AG08396 (cell line): ENCODE data around the gene XRN2.

ENCODE experiments used
- DNase-seq: peaks from one replicate; pipeline ENCODE4 v3.0.0; 2012; ENCODE audit warnings: low spot score, mixed read lengths

The XRN2 gene

DNA sequence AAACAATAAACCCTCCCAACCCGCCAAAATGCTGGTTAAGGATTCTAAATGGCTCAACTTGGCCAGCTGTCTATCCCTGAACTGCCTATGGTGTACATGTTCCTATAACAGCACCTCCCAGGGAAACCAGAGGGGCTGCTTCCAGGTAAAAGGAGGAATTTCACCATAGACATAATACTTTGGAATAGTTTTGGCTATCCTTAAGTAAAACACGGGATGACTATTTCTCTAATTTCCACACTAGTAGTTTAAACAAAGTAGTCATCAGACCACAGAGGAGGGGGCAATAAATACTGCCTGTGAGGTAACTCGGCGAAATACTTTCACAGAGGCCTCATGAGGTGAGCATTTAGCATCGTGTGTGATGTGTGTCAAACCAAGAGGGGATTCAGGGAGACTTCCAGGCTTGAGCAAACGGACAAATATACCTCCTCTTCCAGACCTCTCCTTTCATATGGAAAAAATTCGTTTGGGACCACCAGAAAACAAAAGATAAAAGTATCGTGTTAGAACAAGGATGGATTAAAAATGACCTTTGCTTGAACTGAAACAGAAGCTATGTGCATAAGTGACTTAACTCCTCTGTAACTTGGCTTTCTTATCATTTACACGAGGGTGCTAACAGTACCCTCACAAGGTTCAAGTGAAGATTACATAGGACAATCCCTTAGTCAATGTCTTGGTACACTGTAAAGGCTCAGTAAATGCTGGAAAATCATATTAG lies 1.0 kb upstream of the XRN2 start:
- DNase-seq, result no peak

DNA sequence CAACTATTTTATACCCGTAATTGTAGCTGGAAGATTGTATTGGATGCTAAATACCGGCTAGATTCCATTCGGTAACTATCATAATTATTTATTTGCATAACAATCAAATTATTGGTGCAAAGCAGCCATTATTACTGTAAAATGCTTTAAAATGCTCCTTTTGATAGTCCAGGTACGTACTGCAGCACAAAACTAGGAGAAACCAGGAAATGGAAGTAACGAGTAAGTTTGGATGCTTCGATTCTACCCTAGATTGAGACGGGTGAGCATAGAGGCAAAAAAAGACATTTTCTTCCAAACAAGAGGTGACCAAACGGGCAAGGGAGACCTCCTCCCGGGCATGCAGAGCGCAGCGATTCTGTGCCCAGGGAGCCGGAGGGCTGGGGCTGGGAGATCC lies 469 bp upstream of the XRN2 start:
- DNase-seq, result no peak

DNA sequence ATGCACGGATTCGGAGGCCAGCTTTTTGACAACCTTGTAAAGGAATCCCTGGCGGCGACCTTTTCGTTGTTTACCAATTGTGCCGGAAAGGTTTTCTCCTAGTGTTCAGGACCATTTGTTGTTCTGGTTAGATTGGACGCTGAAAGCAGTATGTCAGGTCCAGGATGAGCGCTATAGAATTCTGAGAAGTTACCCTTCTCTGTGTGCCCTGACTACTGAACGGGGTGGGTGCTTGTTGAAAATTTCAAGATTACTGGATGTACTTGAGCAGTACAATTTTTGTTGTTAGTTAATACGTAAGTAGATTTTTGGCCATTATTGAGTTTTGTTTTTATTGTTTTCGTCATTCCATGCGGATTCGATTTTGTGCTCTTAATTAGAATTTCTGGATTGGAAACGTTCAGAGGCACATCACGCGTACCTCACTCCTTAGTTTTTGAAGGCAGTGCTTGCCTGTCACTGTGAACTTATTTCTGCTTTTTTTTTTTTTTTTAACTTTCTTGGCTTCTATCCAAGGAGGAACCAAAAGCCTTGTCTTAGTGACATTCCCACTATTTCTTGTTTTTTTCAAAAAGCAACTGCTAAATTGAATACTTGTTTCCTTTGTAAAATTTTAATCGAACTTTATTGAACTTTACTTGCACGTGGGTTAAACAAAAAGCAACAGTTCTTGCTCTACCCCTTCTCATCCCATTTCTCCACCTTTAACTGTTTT lies 898 bp downstream of the XRN2 start:
- DNase-seq, result no peak

DNA sequence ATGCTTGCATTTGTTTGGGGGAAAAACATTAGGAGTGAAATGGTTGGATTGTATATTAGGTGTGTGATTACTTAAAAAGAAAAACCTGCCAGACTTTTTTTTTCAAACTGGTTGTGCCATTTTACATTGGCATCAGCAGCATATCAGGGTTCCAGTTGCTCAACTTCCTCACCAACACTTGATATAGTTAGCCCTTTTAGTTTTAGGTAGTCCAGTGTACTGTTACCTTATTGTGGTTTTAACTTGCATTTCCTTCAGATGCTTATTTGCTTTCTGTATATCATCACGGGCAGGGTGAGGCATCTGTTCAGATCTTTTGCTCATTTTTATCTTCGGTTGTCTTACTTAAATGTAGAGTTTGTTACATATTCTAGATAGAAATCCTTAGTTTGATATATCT lies 5.2 kb downstream of the XRN2 start:
- no peak for DNase-seq

DNA sequence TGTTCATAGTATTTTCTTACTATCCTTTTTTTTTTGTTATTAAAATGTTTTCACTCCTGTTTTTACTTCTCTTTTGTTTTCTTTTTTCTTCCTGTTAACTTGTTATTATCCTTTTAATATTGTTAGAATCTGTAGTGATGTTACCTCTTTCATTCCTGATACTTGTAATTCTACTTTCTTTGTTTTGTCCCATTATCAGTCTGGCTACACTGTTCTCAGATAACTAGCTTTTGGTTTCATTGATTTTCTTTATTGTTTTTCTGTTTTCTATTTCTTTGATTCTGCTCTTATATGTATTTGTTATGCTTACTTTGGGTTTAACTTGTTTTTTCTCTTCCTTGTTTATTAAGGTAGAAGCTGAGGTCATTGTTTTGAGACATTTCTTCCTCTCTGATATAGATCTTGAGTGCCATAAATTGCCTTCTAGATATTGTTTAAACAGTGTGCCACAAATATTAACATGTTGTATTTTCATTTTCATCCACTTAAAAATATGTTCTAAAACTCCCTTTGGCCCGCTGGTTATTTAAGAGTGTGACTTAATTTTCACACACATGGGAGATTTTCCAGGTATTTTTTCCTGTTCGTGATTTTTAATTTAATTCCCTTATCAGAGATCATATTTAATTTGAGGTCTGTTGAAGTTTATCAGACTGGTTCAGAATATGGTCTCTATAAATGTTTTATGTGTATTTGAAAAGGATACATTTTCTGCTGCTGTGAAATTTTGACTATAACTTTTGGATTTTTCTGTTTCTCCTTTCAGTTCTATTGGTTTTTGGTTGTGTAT lies 6.7 kb downstream of the XRN2 start:
- no peak for DNase-seq

DNA sequence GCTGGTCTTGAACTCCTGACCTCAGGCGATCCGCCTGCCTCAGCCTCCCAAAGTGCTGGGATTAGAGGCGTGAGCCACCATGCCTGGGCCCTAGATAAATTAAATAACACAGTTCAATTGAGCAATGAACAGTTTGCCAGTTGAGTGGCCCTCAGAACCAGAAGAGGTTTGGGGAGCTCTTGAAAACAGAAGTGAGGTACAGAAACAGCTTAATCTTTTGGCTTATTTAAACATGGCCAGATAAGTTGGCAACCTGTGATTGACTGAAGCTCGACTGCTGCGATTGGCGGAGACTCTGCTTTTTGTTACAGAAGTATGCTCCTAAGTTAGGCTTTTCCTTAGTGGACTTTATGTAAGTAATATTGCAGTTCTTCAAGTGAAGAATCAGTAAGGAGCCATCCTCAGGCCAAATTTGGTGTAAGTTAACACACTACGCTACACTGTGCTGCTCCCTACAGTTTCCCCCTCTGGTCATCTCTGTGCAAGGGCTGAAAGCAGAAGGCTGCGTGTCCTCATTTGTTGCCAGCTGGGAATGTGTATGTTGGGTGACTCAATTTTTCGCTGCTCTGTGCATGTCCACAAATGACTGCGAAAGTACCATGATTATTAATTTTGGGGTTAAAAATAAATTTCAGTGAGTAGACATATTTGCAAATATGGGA lies 9.8 kb downstream of the XRN2 start:
- no peak for DNase-seq

DNA sequence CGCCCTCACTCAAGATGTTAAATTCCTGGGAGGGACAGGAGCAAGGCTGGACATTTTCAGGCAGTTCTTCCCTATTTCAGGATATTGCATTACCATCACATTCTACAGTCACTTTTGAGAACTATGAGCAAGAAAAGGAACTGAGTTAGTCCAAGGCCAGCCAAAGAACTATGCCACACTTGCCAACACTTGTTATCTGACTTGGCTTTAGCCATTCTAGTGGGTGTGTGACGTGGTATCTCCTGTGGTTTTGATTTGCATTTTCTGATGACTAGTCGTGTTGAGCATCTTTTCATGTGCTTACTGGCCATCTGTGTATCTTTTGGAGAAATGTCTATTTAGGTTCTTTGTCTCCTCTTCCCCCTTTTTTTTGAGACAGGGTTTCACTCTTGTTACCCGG lies 12.0 kb downstream of the XRN2 start:
- peak; percentile 26 for DNase-seq

DNA sequence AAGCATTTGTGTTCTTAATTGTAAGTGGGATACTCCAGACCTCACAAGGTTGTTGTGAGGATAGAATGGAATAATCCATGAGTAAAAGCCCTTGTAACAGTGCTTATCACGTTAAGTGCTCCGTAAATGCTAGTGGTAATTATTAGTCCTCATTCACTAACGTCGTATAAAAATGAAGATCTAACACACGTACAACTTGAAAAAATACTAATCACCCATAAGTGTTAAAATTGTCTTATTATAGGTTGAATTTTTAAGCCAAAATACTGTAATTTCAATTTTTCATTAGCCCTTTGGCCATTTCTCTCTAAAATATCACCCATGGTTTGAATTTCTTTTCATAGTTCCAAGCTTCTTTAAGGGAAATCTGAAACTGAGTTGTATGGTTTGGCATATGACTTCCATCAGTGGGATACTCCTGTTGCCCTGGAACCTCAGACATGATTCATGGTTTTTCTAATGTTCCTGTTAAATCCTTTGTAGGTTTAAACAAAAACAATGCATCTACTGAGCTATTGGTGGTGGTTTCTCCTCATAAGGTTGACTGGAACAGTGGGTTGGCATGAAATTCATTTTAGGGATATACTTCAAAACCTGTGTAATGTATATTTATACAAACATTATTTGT lies 19.1 kb downstream of the XRN2 start:
- DNase-seq, result no peak

DNA sequence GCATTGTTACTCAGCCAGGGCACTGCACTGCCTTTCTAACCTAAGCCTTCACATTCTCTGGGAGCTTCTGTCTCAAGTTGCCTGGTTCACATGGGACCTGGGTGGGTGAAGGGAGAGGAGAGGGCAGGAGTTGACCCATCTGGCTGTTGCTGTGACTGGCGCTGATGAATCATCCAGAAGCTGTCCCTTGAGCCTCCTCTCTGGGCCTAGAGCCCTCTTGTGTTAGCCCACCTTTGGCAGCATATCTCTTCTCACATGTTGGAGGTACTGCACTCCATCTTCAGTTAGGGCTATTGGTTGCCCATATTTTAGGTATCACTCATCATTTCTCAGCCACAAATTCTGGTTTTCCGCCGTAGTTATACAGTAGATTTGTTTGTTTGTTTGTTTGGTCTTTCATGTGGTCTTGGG lies 19.8 kb downstream of the XRN2 start:
- no peak for DNase-seq

DNA sequence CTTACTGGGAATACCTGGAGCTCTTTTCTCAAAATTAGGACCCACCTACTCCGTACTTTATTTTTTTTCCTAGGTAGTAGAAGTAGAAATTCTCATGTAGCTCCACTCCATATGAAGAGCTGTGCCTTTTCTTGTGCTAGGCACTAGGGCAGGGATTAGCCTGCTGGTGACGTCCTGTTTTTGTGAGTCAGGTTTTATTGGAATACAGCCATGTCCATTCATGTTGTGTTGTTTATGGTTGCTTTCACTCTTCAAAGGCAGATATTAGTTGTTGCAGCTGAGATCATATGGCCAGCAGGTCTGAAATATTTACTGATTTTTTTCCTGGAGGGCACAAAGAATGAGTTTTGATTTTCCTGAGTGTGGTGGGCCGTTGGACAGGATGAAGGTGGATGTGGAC lies 20.5 kb downstream of the XRN2 start:
- DNase-seq, result peak; percentile 53

DNA sequence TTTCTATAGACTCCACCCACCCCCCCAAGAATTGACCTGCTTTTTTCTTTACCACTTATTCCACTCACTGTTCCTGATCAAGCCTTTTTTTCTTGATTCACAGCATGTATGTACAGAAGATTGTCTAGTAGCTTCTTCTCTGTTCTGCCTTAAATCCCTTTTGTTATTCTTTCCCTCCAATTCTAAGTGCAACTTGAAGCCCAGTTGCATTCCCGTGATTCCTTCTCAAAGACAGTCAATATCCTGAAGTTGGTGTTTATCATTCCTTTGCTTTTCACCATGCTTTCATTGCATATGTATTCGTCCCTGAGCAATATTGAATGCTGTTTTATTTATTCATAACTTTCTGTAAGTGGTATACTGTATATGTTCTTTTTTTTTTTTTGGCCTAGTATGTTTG lies 21.0 kb downstream of the XRN2 start:
- DNase-seq, result no peak

DNA sequence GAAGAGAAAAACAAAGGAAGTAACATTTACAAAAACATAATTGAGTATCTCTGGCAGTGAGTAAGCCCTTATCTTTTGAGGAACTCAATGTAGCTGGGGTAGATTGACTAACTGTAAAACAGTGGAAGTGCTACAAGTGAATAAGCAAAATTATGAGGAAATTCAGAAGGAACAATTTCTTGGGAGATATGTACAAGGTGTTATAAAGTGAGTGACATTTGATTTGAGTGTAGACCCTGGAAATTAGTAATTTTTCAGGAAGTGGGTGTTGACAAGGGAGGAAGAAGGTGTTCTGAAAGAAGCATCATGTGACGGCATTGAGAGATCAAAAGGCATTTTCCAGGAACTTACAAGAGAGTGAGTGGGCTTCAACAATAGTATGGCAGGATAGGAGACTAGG lies 22.2 kb downstream of the XRN2 start:
- no peak for DNase-seq

DNA sequence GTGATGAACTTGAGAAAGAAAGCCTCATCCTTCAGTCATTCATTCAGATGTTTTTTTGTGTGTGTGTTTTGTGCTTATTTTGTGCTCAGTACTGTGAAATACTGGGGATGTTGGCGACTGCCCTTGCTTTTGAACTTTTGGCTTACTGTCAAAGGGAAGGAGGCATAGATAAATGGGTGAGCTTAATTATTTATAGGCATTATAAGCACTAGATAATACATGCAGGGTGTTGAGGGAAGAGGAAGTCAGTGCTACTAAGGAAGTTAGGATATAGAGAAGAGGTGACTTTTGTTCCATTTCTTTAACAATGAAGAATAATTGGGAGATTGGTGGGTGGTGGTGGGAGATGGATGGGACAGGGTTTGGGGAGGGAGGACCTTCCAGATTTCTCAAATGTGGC lies 23.6 kb downstream of the XRN2 start:
- no peak for DNase-seq

DNA sequence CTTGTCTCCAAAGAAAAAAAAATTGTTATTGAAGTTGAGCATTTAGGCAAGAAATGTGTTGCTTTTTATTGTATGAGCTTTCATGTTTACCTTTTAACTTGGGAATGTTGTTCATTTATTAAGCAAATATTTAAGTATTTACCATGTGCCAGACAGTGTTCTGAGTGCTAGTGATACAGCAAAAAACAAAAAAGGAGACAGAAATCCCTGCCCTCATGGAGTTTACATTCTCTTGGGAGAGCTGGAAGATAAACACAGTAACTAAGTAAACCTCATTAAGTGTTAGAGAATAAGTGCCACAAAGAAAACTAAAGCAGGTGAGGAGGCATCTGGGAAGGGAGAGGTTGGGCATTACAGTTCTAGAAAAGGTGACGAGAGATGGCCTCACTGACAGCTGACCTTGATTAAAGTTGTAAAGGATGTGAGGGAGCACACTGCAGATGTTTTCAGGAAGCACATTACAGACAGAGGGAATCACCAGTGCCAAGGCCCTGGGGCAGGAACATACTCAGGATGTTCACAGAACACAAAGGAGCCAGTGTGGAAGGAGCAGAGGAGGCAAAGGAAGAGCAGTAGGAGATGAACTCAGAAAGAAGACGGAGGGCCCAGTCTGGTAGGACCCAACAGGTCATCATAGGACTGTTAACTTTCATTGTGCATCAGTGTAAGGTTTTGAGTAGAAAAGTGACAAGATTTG lies 33.5 kb downstream of the XRN2 start:
- DNase-seq, result no peak

DNA sequence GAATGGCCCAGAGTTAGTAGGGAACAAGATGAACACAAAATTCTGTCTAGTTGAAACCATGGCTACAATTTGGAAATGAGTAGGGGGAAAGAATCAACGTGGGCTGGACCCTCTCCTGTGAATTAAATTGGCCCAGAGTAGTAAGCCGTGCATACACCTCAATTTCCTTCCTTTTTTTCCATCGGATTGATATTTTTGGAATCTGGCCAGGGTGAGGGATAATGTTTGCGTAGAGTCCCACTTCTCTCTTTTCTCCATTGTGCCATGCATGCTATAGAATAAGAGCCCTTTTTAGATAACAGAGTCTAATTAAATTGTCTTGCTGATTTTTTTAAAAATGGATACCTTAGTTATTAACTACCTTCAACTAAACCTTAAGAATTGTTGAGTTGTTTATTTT lies 35.2 kb downstream of the XRN2 start:
- DNase-seq, result no peak

DNA sequence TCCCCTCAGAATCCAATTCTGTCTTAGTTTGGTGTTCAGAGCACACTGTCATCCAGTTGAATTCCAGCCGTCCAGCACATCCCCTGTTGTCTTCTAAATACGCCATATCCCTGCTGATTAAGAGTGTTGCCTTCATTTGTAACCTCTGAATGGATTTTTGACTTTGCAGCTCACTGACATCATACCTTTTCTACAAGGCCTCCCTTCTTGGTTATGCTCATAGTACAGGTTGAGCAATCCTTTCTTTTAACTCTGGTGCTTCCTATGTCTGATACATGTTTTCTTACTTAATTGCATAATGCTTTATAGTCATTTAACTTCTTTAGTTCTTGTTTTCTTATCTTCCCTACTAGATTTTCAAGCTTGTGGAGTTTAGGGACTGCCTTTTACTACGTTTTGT lies 36.4 kb downstream of the XRN2 start:
- no peak for DNase-seq

DNA sequence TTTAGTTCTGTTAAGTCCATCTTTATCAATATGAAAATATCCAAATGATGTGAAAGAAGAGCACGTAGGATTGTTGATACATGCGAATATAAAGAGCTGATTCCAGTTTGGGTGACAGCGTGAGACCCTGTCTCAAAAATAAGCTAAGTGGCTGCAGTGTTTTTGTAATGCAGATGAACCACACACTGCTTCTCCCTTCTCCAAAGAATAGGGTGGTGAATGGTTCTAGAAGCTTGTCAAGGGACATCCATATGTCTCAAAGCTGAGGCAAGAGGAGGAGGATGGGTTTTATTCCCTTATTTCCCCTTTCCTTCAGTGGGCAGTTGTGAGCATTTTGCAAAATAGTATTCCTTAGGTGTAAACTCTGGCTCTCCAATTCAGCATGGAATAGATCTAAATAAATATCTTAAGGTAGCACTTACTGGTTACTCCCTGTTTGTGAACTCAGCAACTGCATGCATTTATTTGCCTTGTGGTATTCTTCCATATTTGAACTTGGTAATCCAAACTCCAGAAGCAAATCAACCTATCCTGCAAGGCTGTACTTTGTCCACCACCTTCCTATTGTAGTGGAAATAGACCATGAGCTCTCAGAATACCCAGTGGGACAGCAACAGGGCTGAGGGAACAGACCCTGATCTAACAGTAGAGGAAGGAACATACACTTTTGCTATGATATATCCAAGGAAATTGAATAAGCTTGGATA lies 38.0 kb downstream of the XRN2 start:
- no peak for DNase-seq

DNA sequence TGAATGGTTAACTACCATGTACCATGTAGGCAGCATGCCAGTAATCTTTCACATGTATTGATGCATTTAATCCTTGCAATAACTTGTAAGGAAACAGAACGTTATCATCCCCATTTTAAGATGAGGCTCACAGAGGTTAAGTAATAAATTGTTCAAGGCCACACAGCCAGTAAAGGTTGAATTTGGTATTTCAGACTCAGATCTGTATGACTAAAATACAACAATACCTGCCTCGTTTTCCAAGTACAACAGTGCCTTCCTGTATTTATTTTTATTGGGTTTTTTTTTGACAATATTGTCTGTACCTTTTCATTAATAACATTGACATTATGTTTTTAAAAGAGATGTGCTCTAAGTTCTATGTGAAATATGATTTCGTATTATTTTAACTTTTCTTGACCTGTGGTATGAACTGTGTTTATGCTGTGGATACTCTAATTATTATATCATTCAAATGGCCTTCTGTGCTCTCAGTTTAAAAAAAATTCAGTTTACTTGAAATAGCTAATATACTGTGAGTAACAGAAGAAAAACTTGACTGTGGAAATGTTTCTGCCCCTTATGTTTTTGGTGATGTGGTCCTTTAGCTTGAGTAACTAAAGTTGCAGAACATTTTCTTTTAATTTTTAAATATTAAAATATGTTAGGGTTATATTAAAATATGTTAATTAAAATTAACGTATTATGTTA lies 39.7 kb downstream of the XRN2 start:
- peak; percentile 4 for DNase-seq

DNA sequence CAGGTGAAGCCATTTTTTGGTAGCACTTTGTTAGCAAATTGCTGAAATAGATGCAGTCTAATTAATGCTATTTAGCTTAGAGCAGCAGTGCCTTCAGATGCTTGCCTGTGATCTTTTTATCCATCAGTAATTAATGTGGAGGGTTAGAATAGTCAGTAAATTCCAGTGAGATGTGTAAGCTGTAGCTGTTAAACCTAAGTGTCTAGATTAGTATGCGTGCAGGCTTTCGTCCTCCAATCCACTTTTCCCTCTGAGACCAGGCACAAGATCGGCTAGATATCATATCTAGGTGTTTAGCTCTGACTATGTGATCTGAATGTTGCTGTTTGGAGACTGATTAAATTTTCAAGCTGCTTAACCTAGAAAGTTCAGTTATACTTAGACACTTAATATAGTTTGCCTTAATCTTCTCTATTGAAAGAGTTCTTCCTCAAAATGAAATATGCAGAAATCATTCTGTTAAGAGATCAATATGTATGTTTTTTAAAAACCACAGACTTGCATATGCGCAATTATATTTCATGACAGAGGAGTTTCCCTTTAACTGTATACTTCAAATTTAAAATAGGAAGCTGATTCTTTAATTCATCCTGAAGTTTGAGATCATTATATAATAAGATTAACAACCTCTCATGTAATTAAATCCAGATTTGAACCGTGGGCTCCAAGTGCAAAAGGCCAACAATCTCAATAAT lies 41.2 kb downstream of the XRN2 start:
- no peak for DNase-seq

DNA sequence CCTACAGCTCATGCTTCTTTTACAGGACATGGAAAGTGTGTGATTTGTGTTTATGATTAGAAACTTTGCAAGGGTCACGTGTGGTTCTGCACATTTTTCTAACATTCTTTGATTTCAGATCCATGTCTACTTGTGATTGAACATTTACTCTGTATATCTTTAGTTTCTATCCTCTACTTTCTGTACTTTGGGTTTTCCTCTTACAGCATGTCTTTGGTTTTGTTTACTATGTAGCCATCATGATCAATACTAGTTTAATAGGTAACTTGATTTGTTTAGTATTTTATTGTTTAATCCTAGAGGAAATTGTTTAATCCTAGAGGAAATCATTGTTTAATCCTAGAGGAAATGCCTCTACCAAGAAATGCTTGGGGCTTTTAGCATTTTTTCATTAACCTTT lies 41.8 kb downstream of the XRN2 start:
- DNase-seq, result no peak
